ENCODE data around the gene BARX2. TPM values are rescaled to one million over a fixed set of nuclear protein-coding genes. Genes with fewer than 3 reads are reported as not detected.
"Not testable (repeated sequence)": the region's sequence is repeated elsewhere in the genome, so short reads cannot be mapped to it uniquely, and the experiment has no call there.

BARX2 gene
- not detected for total RNA-seq

DNA sequence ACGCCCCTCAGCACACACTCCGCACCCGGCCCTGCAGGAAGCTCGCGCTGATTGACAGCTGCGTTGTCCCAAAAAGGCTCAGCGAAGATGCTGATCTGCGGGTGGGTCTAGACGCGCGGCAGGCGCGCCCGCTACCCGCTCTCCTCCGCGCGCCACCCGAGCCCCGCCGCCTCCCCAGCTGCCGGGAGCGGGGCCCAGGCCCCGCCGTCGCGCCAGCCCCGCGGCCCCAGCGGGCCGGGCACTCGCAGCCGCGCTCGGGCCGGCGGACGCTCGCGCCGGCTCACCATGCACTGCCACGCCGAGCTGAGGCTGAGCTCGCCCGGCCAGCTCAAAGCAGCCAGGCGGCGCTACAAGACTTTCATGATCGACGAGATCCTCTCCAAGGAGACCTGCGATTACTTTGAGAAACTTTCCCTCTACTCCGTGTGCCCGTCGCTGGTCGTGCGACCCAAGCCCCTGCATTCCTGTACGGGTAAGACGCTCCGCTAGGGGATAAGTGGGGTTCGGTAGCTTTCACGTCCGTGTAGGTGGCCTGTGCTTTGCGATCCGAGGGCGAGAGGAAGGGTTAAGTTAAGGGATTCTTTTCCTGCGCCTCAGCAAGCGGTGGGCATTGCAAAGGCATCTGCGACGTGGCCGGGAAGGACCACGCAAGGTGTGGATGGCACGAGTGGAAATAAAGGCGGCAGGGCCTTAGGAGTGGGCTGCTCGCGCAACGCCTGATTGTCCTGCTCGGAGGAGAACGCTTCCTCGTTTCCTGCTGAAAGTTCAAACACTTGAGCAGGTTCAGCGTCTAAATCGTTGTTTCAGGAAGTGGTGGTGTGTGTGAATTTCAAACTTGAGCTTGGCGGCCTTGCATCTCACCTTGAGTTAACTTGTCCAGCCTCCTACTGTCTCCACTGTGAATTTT, at the start of gene BARX2:
BARX2 (plus strand) TSS at position 98 of the 907 bp plus-strand sequence; CDS start at position 286, 188 bp downstream.
- TF ChIP-seq POLR2A (IDR thresholded peaks at IDR 0.05; ENCODE audit: low read depth) (no peak), CTCF (IDR thresholded peaks at IDR 0.05) (peak in 2 of 3 experiments; percentile 6 to 11), POLR2AphosphoS5 (IDR thresholded peaks at IDR 0.05) (no peak), EP300 (IDR thresholded peaks at IDR 0.05) (no peak)
- intact Hi-C loops (cut with DNase I): no loop called here
- H3K27ac ChIP-seq (replicated peaks in 1 of 4): no peak within 1 kb of the TSS
- peaks cover 0 to 97% (median 36%) of the 10 kb centered on the region in 4 donors for H3K27me3 ChIP-seq
- DNase-seq (ENCODE audit: extremely low spot score): no peak
- H3K36me3 ChIP-seq: no peaks in the 10 kb centered on the region
- peaks cover 22 to 44% (median 39%) of the 10 kb centered on the region in 4 donors for H3K4me1 ChIP-seq
- H3K9me3 ChIP-seq: no peaks in the 10 kb centered on the region
- H3K4me3 ChIP-seq: peak within 1 kb of the TSS; percentile 28 to 49 (median 42)
- 5% methylated on average over 54 of the region's 81 CpGs for WGBS

GRCh38 chr11:129326921-129327320, 48.7 kb upstream of the BARX2 start:
- no peak for DNase-seq (ENCODE audit: extremely low spot score)
- no peaks in the 10 kb centered on the region for H3K36me3 ChIP-seq
- no peaks in the 10 kb centered on the region for H3K9me3 ChIP-seq
- peaks cover 0 to 10% (median 0%) of the 10 kb centered on the region in 4 donors for H3K27me3 ChIP-seq
- peaks cover 0 to 7% (median 2%) of the 10 kb centered on the region in 4 donors for H3K4me1 ChIP-seq
- H3K4me3 ChIP-seq: no peak overlapping the region
- WGBS: 92% methylated on average over 2 of the region's 2 CpGs
- H3K27ac ChIP-seq (replicated peaks in 1 of 4): no peak overlapping the region
- TF ChIP-seq CTCF (IDR thresholded peaks at IDR 0.05) (no peak), EP300 (IDR thresholded peaks at IDR 0.05) (no peak), POLR2AphosphoS5 (IDR thresholded peaks at IDR 0.05) (no peak), POLR2A (IDR thresholded peaks at IDR 0.05; ENCODE audit: low read depth) (no peak)
- intact Hi-C loops (cut with DNase I): no loop called here

DNA sequence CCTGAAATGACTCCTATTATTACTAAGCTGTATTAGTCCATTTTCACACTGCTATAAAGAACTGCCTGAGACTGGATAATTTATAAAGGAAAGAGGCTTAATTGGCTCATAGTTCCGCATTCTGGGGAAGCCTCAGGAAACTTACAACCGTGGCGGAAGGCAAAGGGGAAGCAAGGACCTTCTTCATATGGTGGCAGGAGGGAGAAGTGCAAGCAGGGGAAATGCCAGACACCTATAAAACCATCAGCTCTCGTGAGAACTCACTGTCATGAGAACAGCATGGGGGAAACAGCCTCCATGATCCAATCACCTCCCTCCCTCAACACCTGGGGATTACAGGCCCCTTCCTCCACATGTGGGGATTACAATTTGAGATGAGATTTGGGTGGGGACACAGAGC, 47.9 kb upstream of the BARX2 start:
- H3K9me3 ChIP-seq; DNase-seq (ENCODE audit: extremely low spot score); H3K27ac ChIP-seq (replicated peaks in 1 of 4); H3K4me3 ChIP-seq; H3K36me3 ChIP-seq; intact Hi-C loops (cut with DNase I); H3K4me1 ChIP-seq: not testable (repeated sequence)
- H3K27me3 ChIP-seq: peaks cover 0 to 10% (median 0%) of the 10 kb centered on the region in 4 donors
- WGBS: 88% methylated on average over 4 of the region's 4 CpGs

DNA sequence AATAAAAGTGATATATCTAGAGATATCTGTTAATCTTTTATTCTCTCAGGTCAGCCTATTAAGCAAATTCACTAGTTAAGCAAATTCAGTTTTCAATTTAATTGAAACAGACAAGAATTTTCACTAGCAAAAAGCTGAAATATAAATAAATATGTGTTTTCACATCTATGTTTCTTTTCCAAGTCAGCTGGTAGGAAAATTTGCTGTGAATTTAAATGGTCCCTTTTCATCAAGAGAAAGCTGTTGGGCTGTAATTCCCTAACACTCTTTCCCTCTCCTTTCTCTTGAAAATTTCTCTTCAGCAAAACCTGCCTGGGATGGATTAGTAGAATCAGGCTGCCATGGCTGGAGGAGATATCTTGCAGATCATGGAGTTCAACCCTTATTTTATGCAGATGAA, 46.9 kb upstream of the BARX2 start:
- TF ChIP-seq POLR2A (IDR thresholded peaks at IDR 0.05; ENCODE audit: low read depth) (no peak), EP300 (IDR thresholded peaks at IDR 0.05) (no peak), CTCF (IDR thresholded peaks at IDR 0.05) (no peak), POLR2AphosphoS5 (IDR thresholded peaks at IDR 0.05) (no peak)
- Histone ChIP-seq H3K9me3 (no peaks in the 10 kb centered on the region), H3K27ac (replicated peaks in 1 of 4) (no peak overlapping the region), H3K36me3 (no peaks in the 10 kb centered on the region), H3K4me1 (peaks cover 0 to 7% (median 3%) of the 10 kb centered on the region in 4 donors), H3K4me3 (no peak overlapping the region), H3K27me3 (peaks cover 0 to 10% (median 0%) of the 10 kb centered on the region in 4 donors)
- no peak for DNase-seq (ENCODE audit: extremely low spot score)
- intact Hi-C loops (cut with DNase I): no loop called here

- Histone ChIP-seq H3K27ac (replicated peaks in 1 of 4) (no peak overlapping the region), H3K36me3 (no peaks in the 10 kb centered on the region), H3K4me1 (peaks cover 0 to 7% (median 0%) of the 10 kb centered on the region in 4 donors), H3K4me3 (no peak overlapping the region), H3K9me3 (no peaks in the 10 kb centered on the region), H3K27me3 (peaks cover 0 to under 1% (median 0%) of the 10 kb centered on the region in 4 donors)
- TF ChIP-seq POLR2A (IDR thresholded peaks at IDR 0.05; ENCODE audit: low read depth) (no peak), CTCF (IDR thresholded peaks at IDR 0.05) (no peak), POLR2AphosphoS5 (IDR thresholded peaks at IDR 0.05) (no peak), EP300 (IDR thresholded peaks at IDR 0.05) (no peak)
- 93% methylated on average over 5 of the region's 5 CpGs for WGBS
- no peak for DNase-seq (ENCODE audit: extremely low spot score)
- intact Hi-C loops (cut with DNase I): loop anchor here (2.0 to 10.0 kb wide), 3 partner anchors 99 to 446 kb away; no protein-coding TSS in a partner anchor
Measured at GRCh38 chr11:129331217-129331616, 44.4 kb upstream of the BARX2 start.

Data from esophagus muscularis mucosa (tissue), 4 donors.